ENCODE measurements around the gene PPP1R13L.
"Not testable (repeated sequence)": the region's sequence is repeated elsewhere in the genome, so short reads cannot be mapped to it uniquely, and the experiment has no call there.

Gene PPP1R13L

GRCh38 chr19:45348367-45349125 is 56.3 kb downstream of the PPP1R13L start:
- no peak for DNase-seq (ENCODE audit: low spot score)
- FAIRE-seq = no peak

GRCh38 chr19:45347570-45348366 is 57.1 kb downstream of the PPP1R13L start:
- DNase-seq (ENCODE audit: low spot score) (no peak), FAIRE-seq (peak; percentile 13)

GRCh38 chr19:45346449-45346848 is 58.4 kb downstream of the PPP1R13L start:
- FAIRE-seq = no peak
- no peak for DNase-seq (ENCODE audit: low spot score)

- DNase-seq (ENCODE audit: low spot score) = no peak
- FAIRE-seq = no peak
Measured at GRCh38 chr19:45345506-45345860, 59.4 kb downstream of the PPP1R13L start.

GRCh38 chr19:45344621-45345505 is 60.0 kb downstream of the PPP1R13L start:
- no peak for DNase-seq (ENCODE audit: low spot score)
- FAIRE-seq = no peak

GRCh38 chr19:45342911-45343310 is 62.0 kb downstream of the PPP1R13L start:
- FAIRE-seq (no peak), DNase-seq (ENCODE audit: low spot score) (no peak)

- no peak for DNase-seq (ENCODE audit: low spot score)
Measured at GRCh38 chr19:45340899-45341453, 63.9 kb downstream of the PPP1R13L start.

GRCh38 chr19:45340232-45340898 is 64.5 kb downstream of the PPP1R13L start, which contains the start of gene KLC3:
Gene KLC3 (plus strand): TSS chr19:45340750. CDS start chr19:45345542, 4,792 bp downstream.
- FAIRE-seq (no peak), DNase-seq (ENCODE audit: low spot score) (peak; percentile 81)

More at GRCh38 chr19:45340899-45341453, 63.9 kb downstream of the PPP1R13L start:
- FAIRE-seq = peak; percentile 70

GRCh38 chr19:45339629-45340028 is 65.2 kb downstream of the PPP1R13L start:
- no peak for DNase-seq (ENCODE audit: low spot score)
- FAIRE-seq = no peak

- FAIRE-seq = no peak
- no peak for DNase-seq (ENCODE audit: low spot score)
Measured at GRCh38 chr19:45336696-45337251, 68.1 kb downstream of the PPP1R13L start.

GRCh38 chr19:45334881-45335280 is 70.0 kb downstream of the PPP1R13L start:
- not testable (repeated sequence) for DNase-seq (ENCODE audit: low spot score); FAIRE-seq

GRCh38 chr19:45333609-45334303 is 71.1 kb downstream of the PPP1R13L start:
- FAIRE-seq (no peak), DNase-seq (ENCODE audit: low spot score) (no peak)

- FAIRE-seq (no peak), DNase-seq (ENCODE audit: low spot score) (no peak)
Measured at GRCh38 chr19:45331411-45331810, 73.5 kb downstream of the PPP1R13L start.
